ENCODE data around the gene LAG3.
A peak's percentile ranks its signal among the peaks of the same experiment; 100 is the strongest.

Gene LAG3

GRCh38 chr12:6791931-6792520 lies 19.7 kb downstream of the LAG3 start:
- DNase-seq: no peak

- DNase-seq: peak; percentile 43
Observed at GRCh38 chr12:6792522-6793201, 20.3 kb downstream of the LAG3 start.

GRCh38 chr12:6795088-6795487 lies 22.8 kb downstream of the LAG3 start:
- no peak for DNase-seq

- DNase-seq: no peak
Observed at GRCh38 chr12:6796576-6796975, 24.3 kb downstream of the LAG3 start.

GRCh38 chr12:6799147-6799546 lies 26.8 kb downstream of the LAG3 start:
- no peak for DNase-seq

- DNase-seq: no peak
Observed at GRCh38 chr12:6807170-6807569, 34.9 kb downstream of the LAG3 start.

GRCh38 chr12:6809056-6809455 lies 36.7 kb downstream of the LAG3 start:
- DNase-seq: no peak

- no peak for DNase-seq
Observed at GRCh38 chr12:6810758-6811157, 38.4 kb downstream of the LAG3 start.

- no peak for DNase-seq
Observed at GRCh38 chr12:6813363-6813762, 41.0 kb downstream of the LAG3 start.

GRCh38 chr12:6816598-6816997 lies 44.3 kb downstream of the LAG3 start:
- DNase-seq: no peak

GRCh38 chr12:6817098-6817497 lies 44.8 kb downstream of the LAG3 start:
- no peak for DNase-seq

- no peak for DNase-seq
Observed at GRCh38 chr12:6817662-6818157, 45.4 kb downstream of the LAG3 start.

GRCh38 chr12:6818222-6818621 lies 45.9 kb downstream of the LAG3 start:
- no peak for DNase-seq

GRCh38 chr12:6818645-6819044 lies 46.3 kb downstream of the LAG3 start:
- no peak for DNase-seq

- no peak for DNase-seq
Observed at GRCh38 chr12:6819106-6820030, 47.0 kb downstream of the LAG3 start.

GRCh38 chr12:6820166-6820565 lies 47.8 kb downstream of the LAG3 start:
- no peak for DNase-seq

GRCh38 chr12:6821591-6822425 lies 49.5 kb downstream of the LAG3 start, which contains the start of gene GPR162:
GPR162 (plus strand) TSS chr12:6821821; CDS start chr12:6823899, 2,078 bp downstream.
- DNase-seq: no peak

- no peak for DNase-seq
Observed at GRCh38 chr12:6822426-6823135, 50.3 kb downstream of the LAG3 start.

GRCh38 chr12:6823182-6824084 lies 51.1 kb downstream of the LAG3 start:
- no peak for DNase-seq

GRCh38 chr12:6824085-6824775 lies 51.9 kb downstream of the LAG3 start:
- no peak for DNase-seq

Measured in activated effector memory CD4-positive, alpha-beta T cell treated with Interleukin-2 at 50 U/mL for 16 hours (primary cell).